Liver (tissue), 3 donors: Measurements from ENCODE around the gene SLAIN1.
"Not testable (repeated sequence)": the region's sequence is repeated elsewhere in the genome, so short reads cannot be mapped to it uniquely, and the experiment has no call there.

ENCODE experiments used
- CTCF ChIP-seq: fragments of 150-350 bp; IDR thresholded peaks from 2 replicates; pipeline ENCODE4 v1.5.1; 2017; ENCODE audit warnings: improper control_type of control experiment, low read depth, low read length; ENCODE audit not compliant: missing input control
- SP1 ChIP-seq: IDR thresholded peaks from 2 replicates; pipeline ENCODE4 v1.6.1; 2018; ENCODE audit warnings: antibody characterized with exemption, mild to moderate bottlenecking
- TF ChIP-seq, protein P1 (sequence below): IDR thresholded peaks from 2 replicates; pipeline ENCODE4 v1.6.1; 2016; ENCODE audit warnings: antibody characterized with exemption, mild to moderate bottlenecking
- donor health status: healthy.
- donor health status: healthy.

DNA sequence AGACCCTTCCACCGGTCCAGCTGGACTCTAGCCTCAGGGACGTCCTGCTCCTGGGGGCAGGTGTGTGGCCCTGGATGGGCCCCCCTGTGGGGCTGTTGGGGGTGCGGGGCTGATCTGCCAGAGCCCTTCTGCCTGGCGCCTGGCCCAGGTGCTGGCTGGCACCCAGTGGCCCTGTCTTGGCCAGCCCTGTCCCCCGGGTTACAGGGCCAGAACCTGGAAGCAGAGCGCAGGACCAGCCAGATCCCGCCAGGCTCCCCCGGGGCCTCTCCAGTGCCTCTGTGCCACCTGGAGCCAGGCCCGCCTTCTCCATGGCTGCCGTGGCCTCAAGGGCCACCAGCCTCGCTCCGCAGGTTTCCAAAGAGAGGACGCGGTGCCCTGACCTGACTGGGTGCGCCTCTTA, 34.7 kb upstream of the SLAIN1 start:
- TF ChIP-seq, protein P1, sequence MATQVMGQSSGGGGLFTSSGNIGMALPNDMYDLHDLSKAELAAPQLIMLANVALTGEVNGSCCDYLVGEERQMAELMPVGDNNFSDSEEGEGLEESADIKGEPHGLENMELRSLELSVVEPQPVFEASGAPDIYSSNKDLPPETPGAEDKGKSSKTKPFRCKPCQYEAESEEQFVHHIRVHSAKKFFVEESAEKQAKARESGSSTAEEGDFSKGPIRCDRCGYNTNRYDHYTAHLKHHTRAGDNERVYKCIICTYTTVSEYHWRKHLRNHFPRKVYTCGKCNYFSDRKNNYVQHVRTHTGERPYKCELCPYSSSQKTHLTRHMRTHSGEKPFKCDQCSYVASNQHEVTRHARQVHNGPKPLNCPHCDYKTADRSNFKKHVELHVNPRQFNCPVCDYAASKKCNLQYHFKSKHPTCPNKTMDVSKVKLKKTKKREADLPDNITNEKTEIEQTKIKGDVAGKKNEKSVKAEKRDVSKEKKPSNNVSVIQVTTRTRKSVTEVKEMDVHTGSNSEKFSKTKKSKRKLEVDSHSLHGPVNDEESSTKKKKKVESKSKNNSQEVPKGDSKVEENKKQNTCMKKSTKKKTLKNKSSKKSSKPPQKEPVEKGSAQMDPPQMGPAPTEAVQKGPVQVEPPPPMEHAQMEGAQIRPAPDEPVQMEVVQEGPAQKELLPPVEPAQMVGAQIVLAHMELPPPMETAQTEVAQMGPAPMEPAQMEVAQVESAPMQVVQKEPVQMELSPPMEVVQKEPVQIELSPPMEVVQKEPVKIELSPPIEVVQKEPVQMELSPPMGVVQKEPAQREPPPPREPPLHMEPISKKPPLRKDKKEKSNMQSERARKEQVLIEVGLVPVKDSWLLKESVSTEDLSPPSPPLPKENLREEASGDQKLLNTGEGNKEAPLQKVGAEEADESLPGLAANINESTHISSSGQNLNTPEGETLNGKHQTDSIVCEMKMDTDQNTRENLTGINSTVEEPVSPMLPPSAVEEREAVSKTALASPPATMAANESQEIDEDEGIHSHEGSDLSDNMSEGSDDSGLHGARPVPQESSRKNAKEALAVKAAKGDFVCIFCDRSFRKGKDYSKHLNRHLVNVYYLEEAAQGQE, result not testable (repeated sequence)
- not testable (repeated sequence) for TF ChIP-seq CTCF, SP1
